ENCODE measurements around the gene LRR1.

DNA sequence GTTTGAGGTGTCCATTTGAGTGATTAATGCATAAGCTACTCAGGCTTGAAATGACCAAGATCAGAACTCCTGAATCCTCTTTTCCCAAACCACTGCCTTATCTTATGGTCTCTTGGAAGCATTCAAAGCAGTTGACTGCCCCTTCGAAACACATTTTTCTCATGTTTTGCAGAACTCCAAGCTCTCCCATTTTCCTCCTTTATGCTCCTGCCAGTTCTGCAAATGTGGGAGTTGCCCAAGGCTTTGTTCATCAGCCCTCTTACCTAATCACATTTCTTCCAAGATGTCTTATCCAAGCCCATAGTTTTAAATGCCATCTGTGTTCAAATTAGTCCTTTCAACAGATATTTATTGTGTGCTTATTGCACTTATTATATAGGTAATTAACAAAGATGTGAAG lies 38.1 kb downstream of the LRR1 start:
- TF ChIP-seq SIN3A (IDR thresholded peaks at IDR 0.05; ENCODE audit: borderline replicate concordance, insufficient read depth, low read length): no peak
- TF ChIP-seq TAF1 (IDR thresholded peaks at IDR 0.05; ENCODE audit: borderline replicate concordance, insufficient read depth, low read length): no peak
- TF ChIP-seq, protein P1, sequence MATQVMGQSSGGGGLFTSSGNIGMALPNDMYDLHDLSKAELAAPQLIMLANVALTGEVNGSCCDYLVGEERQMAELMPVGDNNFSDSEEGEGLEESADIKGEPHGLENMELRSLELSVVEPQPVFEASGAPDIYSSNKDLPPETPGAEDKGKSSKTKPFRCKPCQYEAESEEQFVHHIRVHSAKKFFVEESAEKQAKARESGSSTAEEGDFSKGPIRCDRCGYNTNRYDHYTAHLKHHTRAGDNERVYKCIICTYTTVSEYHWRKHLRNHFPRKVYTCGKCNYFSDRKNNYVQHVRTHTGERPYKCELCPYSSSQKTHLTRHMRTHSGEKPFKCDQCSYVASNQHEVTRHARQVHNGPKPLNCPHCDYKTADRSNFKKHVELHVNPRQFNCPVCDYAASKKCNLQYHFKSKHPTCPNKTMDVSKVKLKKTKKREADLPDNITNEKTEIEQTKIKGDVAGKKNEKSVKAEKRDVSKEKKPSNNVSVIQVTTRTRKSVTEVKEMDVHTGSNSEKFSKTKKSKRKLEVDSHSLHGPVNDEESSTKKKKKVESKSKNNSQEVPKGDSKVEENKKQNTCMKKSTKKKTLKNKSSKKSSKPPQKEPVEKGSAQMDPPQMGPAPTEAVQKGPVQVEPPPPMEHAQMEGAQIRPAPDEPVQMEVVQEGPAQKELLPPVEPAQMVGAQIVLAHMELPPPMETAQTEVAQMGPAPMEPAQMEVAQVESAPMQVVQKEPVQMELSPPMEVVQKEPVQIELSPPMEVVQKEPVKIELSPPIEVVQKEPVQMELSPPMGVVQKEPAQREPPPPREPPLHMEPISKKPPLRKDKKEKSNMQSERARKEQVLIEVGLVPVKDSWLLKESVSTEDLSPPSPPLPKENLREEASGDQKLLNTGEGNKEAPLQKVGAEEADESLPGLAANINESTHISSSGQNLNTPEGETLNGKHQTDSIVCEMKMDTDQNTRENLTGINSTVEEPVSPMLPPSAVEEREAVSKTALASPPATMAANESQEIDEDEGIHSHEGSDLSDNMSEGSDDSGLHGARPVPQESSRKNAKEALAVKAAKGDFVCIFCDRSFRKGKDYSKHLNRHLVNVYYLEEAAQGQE (IDR thresholded peaks at IDR 0.05; ENCODE audit: insufficient read depth in 1 of 2, low read depth in 2 of 2, low read length in 2 of 2): no peak
